Liver (tissue), 9 donors: ENCODE measurements around the gene NAT14. TPM values are rescaled to one million over a fixed set of nuclear protein-coding genes. Genes with fewer than 3 reads are reported as not detected.

Experiments
- DNase-seq: peaks from one replicate; pipeline ENCODE4 v3.0.0-alpha.2; 2017; ENCODE audit warnings: low spot score
- H3K27ac ChIP-seq, 2 donors: one replicate each; pipeline ENCODE4 v1.7.0; 2013; ENCODE audit warnings: inconsistent platforms in 2 of 2, low read length in 2 of 2, control low read depth in 1 of 2, low read depth in 1 of 2, mild to moderate bottlenecking in 1 of 2
- H3K27me3 ChIP-seq, 4 donors: one replicate each; pipeline versions ENCODE4 v1.6.1 to v1.7.0; 2013; ENCODE audit warnings: low read length in 3 of 4, inconsistent platforms in 1 of 4, mild to moderate bottlenecking in 1 of 4, moderate library complexity in 1 of 4; ENCODE audit not compliant: control insufficient read depth in 4 of 4, insufficient read depth in 4 of 4
- H3K36me3 ChIP-seq, 4 donors: one replicate each; pipeline versions ENCODE4 v1.6.1 to v1.7.0; 2013; ENCODE audit warnings: low read length in 3 of 4, mild to moderate bottlenecking in 3 of 4, low read depth in 1 of 4, moderate library complexity in 1 of 4; ENCODE audit not compliant: control insufficient read depth in 4 of 4, insufficient read depth in 3 of 4
- H3K4me1 ChIP-seq, 4 donors: one replicate each; pipeline versions ENCODE4 v1.6.1 to v1.7.0; 2013; ENCODE audit warnings: low read length in 3 of 4, mild to moderate bottlenecking in 3 of 4, moderate library complexity in 1 of 4; ENCODE audit not compliant: control insufficient read depth in 4 of 4, insufficient read depth in 4 of 4
- H3K4me3 ChIP-seq, 3 donors: one replicate each; pipeline versions ENCODE4 v1.6.1 to v1.7.0; 2013; ENCODE audit warnings: low read length in 3 of 3, control low read depth in 1 of 3, low read depth in 1 of 3, mild to moderate bottlenecking in 1 of 3
- H3K9ac ChIP-seq, 2 donors: one replicate each; pipeline ENCODE4 v1.7.0; 2013; ENCODE audit warnings: low read length in 2 of 2, mild to moderate bottlenecking in 2 of 2, moderate library complexity in 2 of 2, control low read depth in 1 of 2, low read depth in 1 of 2
- H3K9me3 ChIP-seq, 4 donors: one replicate each; pipeline versions ENCODE4 v1.6.1 to v1.7.0; 2013; ENCODE audit warnings: low read length in 3 of 4; ENCODE audit not compliant: control insufficient read depth in 4 of 4
- EGR1 ChIP-seq, 2 donors: IDR thresholded peaks; 2 replicates each; pipeline ENCODE4 v1.6.1; 2016 to 2018; ENCODE audit warnings: antibody characterized with exemption in 2 of 2, low read depth in 2 of 2
- FOXA2 ChIP-seq: IDR thresholded peaks from 2 replicates; pipeline ENCODE4 v1.6.1; 2016; ENCODE audit warnings: antibody characterized with exemption
- GABPA ChIP-seq, 2 donors: IDR thresholded peaks in 1 of 2; conservative IDR thresholded peaks in 1 of 2; 2 replicates each; pipeline ENCODE4 v1.6.1; 2016; ENCODE audit warnings: antibody characterized with exemption in 2 of 2, mild to moderate bottlenecking in 1 of 2, moderate library complexity in 1 of 2
- HNF4A ChIP-seq, 2 donors: conservative IDR thresholded peaks; 2 replicates each; pipeline ENCODE4 v1.6.1; 2016; ENCODE audit warnings: antibody characterized with exemption in 2 of 2, mild to moderate bottlenecking in 2 of 2
- HNF4G ChIP-seq: IDR thresholded peaks from 2 replicates; pipeline ENCODE4 v1.6.1; 2016; ENCODE audit warnings: antibody characterized with exemption
- JUND ChIP-seq, 2 donors: IDR thresholded peaks; 2 replicates each; pipeline ENCODE4 v1.6.1; 2016; ENCODE audit warnings: antibody characterized with exemption in 2 of 2
- NR2F2 ChIP-seq: IDR thresholded peaks from 2 replicates; pipeline ENCODE4 v1.6.1; 2016; ENCODE audit warnings: antibody characterized with exemption
- RAD21 ChIP-seq, 2 donors: IDR thresholded peaks; 2 replicates each; pipeline ENCODE4 v1.6.1; 2016; ENCODE audit warnings: antibody characterized with exemption in 2 of 2, mild to moderate bottlenecking in 2 of 2
- RXRA ChIP-seq, 2 donors: IDR thresholded peaks; 2 replicates each; pipeline ENCODE4 v1.6.1; 2017 to 2018; ENCODE audit warnings: antibody characterized with exemption in 2 of 2, mild to moderate bottlenecking in 1 of 2
- TAF1 ChIP-seq: conservative IDR thresholded peaks from 2 replicates; pipeline ENCODE4 v1.6.1; 2016; ENCODE audit warnings: antibody characterized with exemption, mild to moderate bottlenecking
- YY1 ChIP-seq: IDR thresholded peaks from 2 replicates; pipeline ENCODE4 v1.6.1; 2016; ENCODE audit warnings: antibody characterized with exemption, mild to moderate bottlenecking
- WGBS: extraction: QIAGEN DNeasy Blood & Tissue Kit; methylation state at CpG from one replicate; pipeline ENCODE4 v1.1.7; 2013; 5-methylcytosine and 5-hydroxymethylcytosine counted together
- polyA plus RNA-seq, 2 donors: library from polyadenylated mRNA; stranded (reverse) in 1 of 2; unstranded in 1 of 2; fragments of 200-250 nt in 1 of 2; fragments of >200 nt in 1 of 2; fragmentation: Nextera tagmentation in 1 of 2; extraction: Ambion mirVana in 1 of 2; gene quantifications; one replicate each; pipeline versions ENCODE4 v1.2.1 to v1.2.3, GENCODE V29; 2013 to 2015
- total RNA-seq, 2 donors: library from RNA; depleted of rRNA; stranded (reverse); fragments of >200 nt; gene quantifications; one replicate each; pipeline ENCODE4 v1.2.3, GENCODE V29; 2014
- TF ChIP-seq, protein P1 (sequence below): IDR thresholded peaks from 2 replicates; pipeline ENCODE4 v1.6.1; 2016; ENCODE audit warnings: antibody characterized with exemption, mild to moderate bottlenecking
- TF ChIP-seq, protein P2 (sequence below): IDR thresholded peaks from 2 replicates; pipeline ENCODE4 v1.6.1; 2016; ENCODE audit warnings: antibody characterized with exemption
- TF ChIP-seq, protein P3 (sequence below): IDR thresholded peaks from 2 replicates; pipeline ENCODE4 v1.6.1; 2016; ENCODE audit warnings: antibody characterized with exemption
- TF ChIP-seq, protein P4 (sequence below): fragments of 150-350 bp; IDR thresholded peaks from 2 replicates; pipeline ENCODE4 v1.5.1; 2017; ENCODE audit warnings: improper control_type of control experiment, low read depth, low read length; ENCODE audit not compliant: missing input control
- TF ChIP-seq, protein P5 (sequence below): IDR thresholded peaks from 2 replicates; pipeline ENCODE4 v1.6.1; 2016; ENCODE audit warnings: antibody characterized with exemption
- donor health status: healthy.
- donor health status: healthy.
- donor health status: healthy.
- donor health status: healthy.
- donor health status: healthy.

Gene NAT14
- total and polyA plus RNA-seq, 4 donors = 1.4 to 3.7 (median 3.0) TPM

DNA sequence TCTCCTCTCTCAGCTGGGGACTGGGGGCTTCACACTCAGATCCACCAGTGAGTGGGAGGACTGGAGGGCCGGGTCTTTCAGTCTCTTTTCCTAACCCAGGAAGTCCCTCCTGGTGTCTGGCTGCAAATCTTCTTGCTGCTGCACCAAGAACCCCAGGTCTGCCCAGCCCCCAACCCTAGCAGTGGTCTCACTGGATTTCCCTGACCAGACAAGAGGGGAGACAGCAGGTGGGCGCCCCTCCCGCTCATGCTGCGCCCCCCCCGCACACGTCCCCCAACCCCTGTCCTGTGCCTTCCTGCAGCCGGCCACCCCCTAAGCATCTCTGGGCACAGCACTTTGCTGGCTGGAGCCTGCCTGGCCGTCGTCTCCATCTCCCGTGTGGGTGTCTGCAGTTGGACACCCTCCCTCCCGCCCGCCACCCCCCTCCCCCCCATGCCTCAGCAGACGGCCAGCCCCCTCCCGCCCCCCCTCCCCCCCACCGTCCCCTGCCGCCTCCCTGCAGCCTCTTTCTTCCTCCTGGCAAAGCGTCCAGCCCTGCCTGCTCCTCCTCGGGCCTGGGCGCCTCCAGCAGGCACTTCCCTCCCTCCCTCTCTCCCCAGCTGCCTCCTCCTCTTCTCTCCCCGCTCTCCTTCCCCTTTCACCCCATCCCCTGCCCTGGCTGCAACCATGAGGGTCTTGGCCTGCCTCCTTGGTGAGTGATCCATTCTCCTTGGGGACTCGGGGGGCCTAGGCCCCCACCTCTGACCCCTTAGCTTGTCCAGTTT, 3.1 kb downstream of the NAT14 start, which contains the start of gene SSC5D (continued):
- TF ChIP-seq, protein P1, sequence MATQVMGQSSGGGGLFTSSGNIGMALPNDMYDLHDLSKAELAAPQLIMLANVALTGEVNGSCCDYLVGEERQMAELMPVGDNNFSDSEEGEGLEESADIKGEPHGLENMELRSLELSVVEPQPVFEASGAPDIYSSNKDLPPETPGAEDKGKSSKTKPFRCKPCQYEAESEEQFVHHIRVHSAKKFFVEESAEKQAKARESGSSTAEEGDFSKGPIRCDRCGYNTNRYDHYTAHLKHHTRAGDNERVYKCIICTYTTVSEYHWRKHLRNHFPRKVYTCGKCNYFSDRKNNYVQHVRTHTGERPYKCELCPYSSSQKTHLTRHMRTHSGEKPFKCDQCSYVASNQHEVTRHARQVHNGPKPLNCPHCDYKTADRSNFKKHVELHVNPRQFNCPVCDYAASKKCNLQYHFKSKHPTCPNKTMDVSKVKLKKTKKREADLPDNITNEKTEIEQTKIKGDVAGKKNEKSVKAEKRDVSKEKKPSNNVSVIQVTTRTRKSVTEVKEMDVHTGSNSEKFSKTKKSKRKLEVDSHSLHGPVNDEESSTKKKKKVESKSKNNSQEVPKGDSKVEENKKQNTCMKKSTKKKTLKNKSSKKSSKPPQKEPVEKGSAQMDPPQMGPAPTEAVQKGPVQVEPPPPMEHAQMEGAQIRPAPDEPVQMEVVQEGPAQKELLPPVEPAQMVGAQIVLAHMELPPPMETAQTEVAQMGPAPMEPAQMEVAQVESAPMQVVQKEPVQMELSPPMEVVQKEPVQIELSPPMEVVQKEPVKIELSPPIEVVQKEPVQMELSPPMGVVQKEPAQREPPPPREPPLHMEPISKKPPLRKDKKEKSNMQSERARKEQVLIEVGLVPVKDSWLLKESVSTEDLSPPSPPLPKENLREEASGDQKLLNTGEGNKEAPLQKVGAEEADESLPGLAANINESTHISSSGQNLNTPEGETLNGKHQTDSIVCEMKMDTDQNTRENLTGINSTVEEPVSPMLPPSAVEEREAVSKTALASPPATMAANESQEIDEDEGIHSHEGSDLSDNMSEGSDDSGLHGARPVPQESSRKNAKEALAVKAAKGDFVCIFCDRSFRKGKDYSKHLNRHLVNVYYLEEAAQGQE = no peak
- TF ChIP-seq RAD21 (IDR thresholded peaks at IDR 0.05) (no peak), NR2F2 (no peak), RXRA (IDR thresholded peaks at IDR 0.05) (no peak), JUND (IDR thresholded peaks at IDR 0.05) (no peak), EGR1 (IDR thresholded peaks at IDR 0.05; ENCODE audit: low read depth in 2 of 2) (no peak), HNF4A (conservative IDR thresholded peaks at IDR 0.05) (no peak)

DNA sequence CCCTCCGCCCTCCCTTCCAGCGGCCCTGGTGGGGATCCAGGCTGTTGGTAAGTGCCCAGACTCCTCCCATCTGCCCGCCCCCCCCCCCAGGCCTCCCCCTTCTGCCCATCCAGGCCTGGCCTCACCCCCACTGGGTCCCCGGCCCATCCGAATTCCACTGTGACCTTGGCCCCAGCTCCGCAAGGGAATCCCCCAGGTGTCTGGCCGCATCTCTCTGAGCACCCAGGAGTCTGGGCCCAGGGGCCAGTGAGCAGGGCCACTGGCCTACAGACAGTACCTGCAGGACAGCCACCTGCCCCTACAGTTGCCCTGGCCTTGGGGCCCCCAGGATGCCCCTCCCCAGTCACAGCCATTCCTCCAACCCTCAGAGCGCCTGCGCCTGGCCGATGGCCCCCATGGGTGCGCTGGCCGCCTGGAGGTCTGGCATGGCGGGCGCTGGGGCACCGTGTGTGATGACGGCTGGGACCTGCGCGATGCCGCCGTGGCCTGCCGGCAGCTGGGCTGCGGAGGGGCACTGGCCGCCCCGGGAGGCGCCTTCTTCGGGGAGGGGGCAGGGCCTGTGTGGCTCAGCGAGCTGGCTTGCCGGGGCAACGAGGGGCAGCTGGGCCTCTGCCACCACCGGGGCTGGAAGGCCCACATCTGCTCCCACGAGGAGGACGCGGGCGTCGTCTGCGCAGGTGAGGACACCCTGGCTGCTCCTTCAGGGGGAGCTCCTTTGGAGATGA, 4.2 kb downstream of the NAT14 start:
- TF ChIP-seq EGR1 (IDR thresholded peaks at IDR 0.05; ENCODE audit: low read depth in 2 of 2) (no peak), JUND (IDR thresholded peaks at IDR 0.05) (no peak), HNF4G (no peak), RAD21 (IDR thresholded peaks at IDR 0.05) (no peak), NR2F2 (no peak), TAF1 (no peak), FOXA2 (no peak), HNF4A (conservative IDR thresholded peaks at IDR 0.05) (no peak), GABPA (IDR thresholded peaks at IDR 0.05 in 1 of 2, conservative IDR thresholded peaks at IDR 0.05 in 1 of 2) (no peak), YY1 (no peak)
- TF ChIP-seq, protein P1 = no peak
- TF ChIP-seq, protein P2, sequence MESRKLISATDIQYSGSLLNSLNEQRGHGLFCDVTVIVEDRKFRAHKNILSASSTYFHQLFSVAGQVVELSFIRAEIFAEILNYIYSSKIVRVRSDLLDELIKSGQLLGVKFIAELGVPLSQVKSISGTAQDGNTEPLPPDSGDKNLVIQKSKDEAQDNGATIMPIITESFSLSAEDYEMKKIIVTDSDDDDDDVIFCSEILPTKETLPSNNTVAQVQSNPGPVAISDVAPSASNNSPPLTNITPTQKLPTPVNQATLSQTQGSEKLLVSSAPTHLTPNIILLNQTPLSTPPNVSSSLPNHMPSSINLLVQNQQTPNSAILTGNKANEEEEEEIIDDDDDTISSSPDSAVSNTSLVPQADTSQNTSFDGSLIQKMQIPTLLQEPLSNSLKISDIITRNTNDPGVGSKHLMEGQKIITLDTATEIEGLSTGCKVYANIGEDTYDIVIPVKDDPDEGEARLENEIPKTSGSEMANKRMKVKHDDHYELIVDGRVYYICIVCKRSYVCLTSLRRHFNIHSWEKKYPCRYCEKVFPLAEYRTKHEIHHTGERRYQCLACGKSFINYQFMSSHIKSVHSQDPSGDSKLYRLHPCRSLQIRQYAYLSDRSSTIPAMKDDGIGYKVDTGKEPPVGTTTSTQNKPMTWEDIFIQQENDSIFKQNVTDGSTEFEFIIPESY = no peak
- TF ChIP-seq, protein P3, sequence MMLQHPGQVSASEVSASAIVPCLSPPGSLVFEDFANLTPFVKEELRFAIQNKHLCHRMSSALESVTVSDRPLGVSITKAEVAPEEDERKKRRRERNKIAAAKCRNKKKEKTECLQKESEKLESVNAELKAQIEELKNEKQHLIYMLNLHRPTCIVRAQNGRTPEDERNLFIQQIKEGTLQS = no peak
- TF ChIP-seq, protein P4, sequence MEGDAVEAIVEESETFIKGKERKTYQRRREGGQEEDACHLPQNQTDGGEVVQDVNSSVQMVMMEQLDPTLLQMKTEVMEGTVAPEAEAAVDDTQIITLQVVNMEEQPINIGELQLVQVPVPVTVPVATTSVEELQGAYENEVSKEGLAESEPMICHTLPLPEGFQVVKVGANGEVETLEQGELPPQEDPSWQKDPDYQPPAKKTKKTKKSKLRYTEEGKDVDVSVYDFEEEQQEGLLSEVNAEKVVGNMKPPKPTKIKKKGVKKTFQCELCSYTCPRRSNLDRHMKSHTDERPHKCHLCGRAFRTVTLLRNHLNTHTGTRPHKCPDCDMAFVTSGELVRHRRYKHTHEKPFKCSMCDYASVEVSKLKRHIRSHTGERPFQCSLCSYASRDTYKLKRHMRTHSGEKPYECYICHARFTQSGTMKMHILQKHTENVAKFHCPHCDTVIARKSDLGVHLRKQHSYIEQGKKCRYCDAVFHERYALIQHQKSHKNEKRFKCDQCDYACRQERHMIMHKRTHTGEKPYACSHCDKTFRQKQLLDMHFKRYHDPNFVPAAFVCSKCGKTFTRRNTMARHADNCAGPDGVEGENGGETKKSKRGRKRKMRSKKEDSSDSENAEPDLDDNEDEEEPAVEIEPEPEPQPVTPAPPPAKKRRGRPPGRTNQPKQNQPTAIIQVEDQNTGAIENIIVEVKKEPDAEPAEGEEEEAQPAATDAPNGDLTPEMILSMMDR = no peak
- TF ChIP-seq, protein P5, sequence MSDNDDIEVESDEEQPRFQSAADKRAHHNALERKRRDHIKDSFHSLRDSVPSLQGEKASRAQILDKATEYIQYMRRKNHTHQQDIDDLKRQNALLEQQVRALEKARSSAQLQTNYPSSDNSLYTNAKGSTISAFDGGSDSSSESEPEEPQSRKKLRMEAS = no peak
- H3K36me3 ChIP-seq = no peaks in the 10 kb centered on the region
- H3K9me3 ChIP-seq = no peaks in the 10 kb centered on the region
- no peak overlapping the region for H3K4me3 ChIP-seq
- no peak for DNase-seq
- WGBS = 52% methylated on average over 36 of the region's 36 CpGs
- peaks cover 3 to 9% (median 7%) of the 10 kb centered on the region in 4 donors for H3K4me1 ChIP-seq
- H3K27me3 ChIP-seq = no peaks in the 10 kb centered on the region
- no peak overlapping the region for H3K27ac ChIP-seq
- no peak overlapping the region for H3K9ac ChIP-seq
